HepG2 (cell line): ENCODE measurements around the gene PRKD2. TPM values are rescaled to one million over a fixed set of nuclear protein-coding genes. Genes with fewer than 3 reads are reported as not detected.

Experiments
- THYN1 ChIP-seq: sonication (generic); formaldehyde crosslinking; IDR thresholded peaks from 2 replicates; pipeline ENCODE4 v1.8.1; 2023; ENCODE audit warnings: low read depth, mild to moderate bottlenecking, moderate library complexity, missing genetic modification reagents, borderline replicate concordance
- ZNF782 ChIP-seq: sonication (generic); formaldehyde crosslinking; IDR thresholded peaks from 2 replicates; pipeline ENCODE4 v1.4.0; 2020; ENCODE audit warnings: missing genetic modification reagents, mild to moderate bottlenecking, borderline replicate concordance
- ZSCAN29 ChIP-seq: sonication (generic); formaldehyde crosslinking; conservative IDR thresholded peaks from 2 replicates; pipeline ENCODE4 v1.4.0; 2020; ENCODE audit warnings: mild to moderate bottlenecking, missing genetic modification reagents
- polyA plus RNA-seq, 8 experiments: library from polyadenylated mRNA; depleted of rRNA in 3 of 8; stranded (reverse) in 7 of 8; unstranded in 1 of 8; fragments of >200 nt; fragmentation: Illumina TruSeq in 4 of 8; extraction: Trizol in 4 of 8; gene quantifications; 2 replicates each; pipeline versions ENCODE4 v1.2.1 to v1.2.3, GENCODE V29; 2011 to 2016; ENCODE audit warnings: low read depth in 4 of 8, missing spikeins in 1 of 8, mixed read lengths in 1 of 8; ENCODE audit not compliant: insufficient read depth in 1 of 8
- total RNA-seq, 5 experiments: library from RNA; depleted of rRNA; stranded (reverse); fragments of >200 nt; fragmentation: Illumina TruSeq; extraction: Trizol; gene quantifications; 2 replicates each; pipeline ENCODE4 v1.2.3, GENCODE V29; 2016; ENCODE audit warnings: low read depth in 1 of 5
- TF ChIP-seq, protein P1 (sequence below): sonication (generic); formaldehyde crosslinking; IDR thresholded peaks from 2 replicates; pipeline ENCODE4 v1.4.0; 2020; ENCODE audit warnings: mild to moderate bottlenecking, low read depth, missing genetic modification reagents
- TF ChIP-seq, protein P2 (sequence below), 2 experiments: sonication (generic) in 1 of 2; formaldehyde crosslinking in 1 of 2; IDR thresholded peaks; 2 replicates each; pipeline versions ENCODE4 v1.4.0 to v1.6.1; 2018 to 2020; ENCODE audit warnings: missing genetic modification reagents in 2 of 2, borderline replicate concordance in 1 of 2, low read depth in 1 of 2, mild to moderate bottlenecking in 1 of 2, missing biosample characterization in 1 of 2
- TF ChIP-seq, protein P3 (sequence below): sonication (generic); IDR thresholded peaks from 2 replicates; pipeline ENCODE4 v1.6.1; 2016; ENCODE audit warnings: low read depth, borderline replicate concordance
- TF ChIP-seq, protein P4 (sequence below): sonication (generic); formaldehyde crosslinking; IDR thresholded peaks from 2 replicates; pipeline ENCODE4 v1.5.0; 2020; ENCODE audit warnings: mild to moderate bottlenecking, missing genetic modification reagents
- TF ChIP-seq, protein P5 (sequence below): sonication (generic); formaldehyde crosslinking; IDR thresholded peaks from 2 replicates; pipeline ENCODE4 v1.8.1; 2023; ENCODE audit warnings: mild to moderate bottlenecking, missing genetic modification reagents, borderline replicate concordance
- TF ChIP-seq, protein P6 (sequence below): sonication (generic); formaldehyde crosslinking; IDR thresholded peaks from 2 replicates; pipeline ENCODE4 v1.8.1; 2023; ENCODE audit warnings: mild to moderate bottlenecking, missing genetic modification reagents
- TF ChIP-seq, protein P7 (sequence below): sonication (generic); formaldehyde crosslinking; IDR thresholded peaks from 2 replicates; pipeline ENCODE4 v1.4.0; 2020; ENCODE audit warnings: mild to moderate bottlenecking, missing genetic modification reagents, borderline replicate concordance

The PRKD2 gene
- total and polyA plus RNA-seq, 2 of the 13 experiments (the other 11 are each of a cell fraction or from before 2014, with no cell fraction given), result 6.7 to 7.3 TPM

DNA sequence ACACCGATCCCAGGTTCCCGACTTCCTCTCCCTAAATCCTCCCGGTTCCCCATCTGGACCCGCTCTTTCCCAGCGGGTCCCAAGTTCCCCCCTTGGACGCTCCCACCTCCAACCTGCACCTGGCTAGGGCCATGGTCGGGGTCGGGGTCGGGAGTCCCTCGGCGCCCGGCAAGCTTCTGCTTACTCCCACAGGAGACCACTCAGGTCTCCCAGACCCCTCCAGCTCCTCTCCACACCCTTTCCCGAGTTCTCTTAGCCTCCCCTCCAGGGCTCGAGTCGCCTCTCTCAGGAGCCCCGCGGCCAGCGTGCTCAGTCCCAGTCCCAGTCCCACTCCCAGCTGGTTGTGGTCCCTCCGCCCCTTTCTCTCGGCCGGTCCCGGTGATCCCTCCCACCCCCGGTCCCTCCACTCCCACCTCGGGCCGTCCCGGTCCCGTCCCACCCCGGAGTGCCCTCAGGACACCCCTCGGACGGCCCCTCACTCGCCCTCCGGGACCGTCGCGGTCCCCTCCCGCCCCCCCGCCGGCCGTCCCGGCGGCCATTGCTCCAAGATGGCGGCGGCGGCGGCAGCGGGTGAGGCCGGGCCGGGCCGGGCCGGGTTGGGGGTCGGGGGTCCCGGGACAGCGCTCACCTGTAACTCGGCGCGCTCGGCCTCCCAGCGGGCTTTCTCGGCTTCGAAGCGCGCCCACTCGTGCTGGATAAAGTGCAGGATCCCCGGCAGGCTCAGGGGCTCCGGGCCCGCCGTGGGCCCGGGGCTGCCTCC is 28.8 kb upstream of the PRKD2 start, which contains the start of gene FKRP (continued):
- TF ChIP-seq, protein P1, sequence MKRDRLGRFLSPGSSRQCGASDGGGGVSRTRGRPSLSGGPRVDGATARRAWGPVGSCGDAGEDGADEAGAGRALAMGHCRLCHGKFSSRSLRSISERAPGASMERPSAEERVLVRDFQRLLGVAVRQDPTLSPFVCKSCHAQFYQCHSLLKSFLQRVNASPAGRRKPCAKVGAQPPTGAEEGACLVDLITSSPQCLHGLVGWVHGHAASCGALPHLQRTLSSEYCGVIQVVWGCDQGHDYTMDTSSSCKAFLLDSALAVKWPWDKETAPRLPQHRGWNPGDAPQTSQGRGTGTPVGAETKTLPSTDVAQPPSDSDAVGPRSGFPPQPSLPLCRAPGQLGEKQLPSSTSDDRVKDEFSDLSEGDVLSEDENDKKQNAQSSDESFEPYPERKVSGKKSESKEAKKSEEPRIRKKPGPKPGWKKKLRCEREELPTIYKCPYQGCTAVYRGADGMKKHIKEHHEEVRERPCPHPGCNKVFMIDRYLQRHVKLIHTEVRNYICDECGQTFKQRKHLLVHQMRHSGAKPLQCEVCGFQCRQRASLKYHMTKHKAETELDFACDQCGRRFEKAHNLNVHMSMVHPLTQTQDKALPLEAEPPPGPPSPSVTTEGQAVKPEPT, result no peak
- TF ChIP-seq, protein P2, sequence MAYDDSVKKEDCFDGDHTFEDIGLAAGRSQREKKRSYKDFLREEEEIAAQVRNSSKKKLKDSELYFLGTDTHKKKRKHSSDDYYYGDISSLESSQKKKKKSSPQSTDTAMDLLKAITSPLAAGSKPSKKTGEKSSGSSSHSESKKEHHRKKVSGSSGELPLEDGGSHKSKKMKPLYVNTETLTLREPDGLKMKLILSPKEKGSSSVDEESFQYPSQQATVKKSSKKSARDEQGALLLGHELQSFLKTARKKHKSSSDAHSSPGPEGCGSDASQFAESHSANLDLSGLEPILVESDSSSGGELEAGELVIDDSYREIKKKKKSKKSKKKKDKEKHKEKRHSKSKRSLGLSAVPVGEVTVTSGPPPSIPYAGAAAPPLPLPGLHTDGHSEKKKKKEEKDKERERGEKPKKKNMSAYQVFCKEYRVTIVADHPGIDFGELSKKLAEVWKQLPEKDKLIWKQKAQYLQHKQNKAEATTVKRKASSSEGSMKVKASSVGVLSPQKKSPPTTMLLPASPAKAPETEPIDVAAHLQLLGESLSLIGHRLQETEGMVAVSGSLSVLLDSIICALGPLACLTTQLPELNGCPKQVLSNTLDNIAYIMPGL (CRISPR knock-in tag; IDR thresholded peaks at IDR 0.05; ENCODE audit: borderline replicate concordance in 1 of 2, low read depth in 1 of 2), result peak in 1 of 2 experiments; percentile 75; a peak in 1 of 4 replicates
- TF ChIP-seq ZSCAN29 (CRISPR knock-in tag) (0 out of 2 replicates have a peak, but pooled peaks have one; percentile 31), THYN1 (CRISPR knock-in tag) (no peak), ZNF782 (no peak)
- TF ChIP-seq, protein P3, sequence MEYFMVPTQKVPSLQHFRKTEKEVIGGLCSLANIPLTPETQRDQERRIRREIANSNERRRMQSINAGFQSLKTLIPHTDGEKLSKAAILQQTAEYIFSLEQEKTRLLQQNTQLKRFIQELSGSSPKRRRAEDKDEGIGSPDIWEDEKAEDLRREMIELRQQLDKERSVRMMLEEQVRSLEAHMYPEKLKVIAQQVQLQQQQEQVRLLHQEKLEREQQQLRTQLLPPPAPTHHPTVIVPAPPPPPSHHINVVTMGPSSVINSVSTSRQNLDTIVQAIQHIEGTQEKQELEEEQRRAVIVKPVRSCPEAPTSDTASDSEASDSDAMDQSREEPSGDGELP, result peak; percentile 57; the same call in 1 of the 2 replicates
- TF ChIP-seq, protein P4, sequence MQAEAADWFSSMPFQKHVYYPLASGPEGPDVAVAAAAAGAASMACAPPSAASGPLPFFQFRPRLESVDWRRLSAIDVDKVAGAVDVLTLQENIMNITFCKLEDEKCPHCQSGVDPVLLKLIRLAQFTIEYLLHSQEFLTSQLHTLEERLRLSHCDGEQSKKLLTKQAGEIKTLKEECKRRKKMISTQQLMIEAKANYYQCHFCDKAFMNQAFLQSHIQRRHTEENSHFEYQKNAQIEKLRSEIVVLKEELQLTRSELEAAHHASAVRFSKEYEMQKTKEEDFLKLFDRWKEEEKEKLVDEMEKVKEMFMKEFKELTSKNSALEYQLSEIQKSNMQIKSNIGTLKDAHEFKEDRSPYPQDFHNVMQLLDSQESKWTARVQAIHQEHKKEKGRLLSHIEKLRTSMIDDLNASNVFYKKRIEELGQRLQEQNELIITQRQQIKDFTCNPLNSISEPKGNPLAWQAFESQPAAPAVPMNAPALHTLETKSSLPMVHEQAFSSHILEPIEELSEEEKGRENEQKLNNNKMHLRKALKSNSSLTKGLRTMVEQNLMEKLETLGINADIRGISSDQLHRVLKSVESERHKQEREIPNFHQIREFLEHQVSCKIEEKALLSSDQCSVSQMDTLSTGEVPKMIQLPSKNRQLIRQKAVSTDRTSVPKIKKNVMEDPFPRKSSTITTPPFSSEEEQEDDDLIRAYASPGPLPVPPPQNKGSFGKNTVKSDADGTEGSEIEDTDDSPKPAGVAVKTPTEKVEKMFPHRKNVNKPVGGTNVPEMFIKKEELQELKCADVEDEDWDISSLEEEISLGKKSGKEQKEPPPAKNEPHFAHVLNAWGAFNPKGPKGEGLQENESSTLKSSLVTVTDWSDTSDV (CRISPR knock-in tag), result 0 out of 2 replicates have a peak, but pooled peaks have one; percentile 69
- TF ChIP-seq, protein P5, sequence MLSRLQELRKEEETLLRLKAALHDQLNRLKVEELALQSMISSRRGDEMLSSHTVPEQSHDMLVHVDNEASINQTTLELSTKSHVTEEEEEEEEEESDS (CRISPR knock-in tag), result no peak
- TF ChIP-seq, protein P6, sequence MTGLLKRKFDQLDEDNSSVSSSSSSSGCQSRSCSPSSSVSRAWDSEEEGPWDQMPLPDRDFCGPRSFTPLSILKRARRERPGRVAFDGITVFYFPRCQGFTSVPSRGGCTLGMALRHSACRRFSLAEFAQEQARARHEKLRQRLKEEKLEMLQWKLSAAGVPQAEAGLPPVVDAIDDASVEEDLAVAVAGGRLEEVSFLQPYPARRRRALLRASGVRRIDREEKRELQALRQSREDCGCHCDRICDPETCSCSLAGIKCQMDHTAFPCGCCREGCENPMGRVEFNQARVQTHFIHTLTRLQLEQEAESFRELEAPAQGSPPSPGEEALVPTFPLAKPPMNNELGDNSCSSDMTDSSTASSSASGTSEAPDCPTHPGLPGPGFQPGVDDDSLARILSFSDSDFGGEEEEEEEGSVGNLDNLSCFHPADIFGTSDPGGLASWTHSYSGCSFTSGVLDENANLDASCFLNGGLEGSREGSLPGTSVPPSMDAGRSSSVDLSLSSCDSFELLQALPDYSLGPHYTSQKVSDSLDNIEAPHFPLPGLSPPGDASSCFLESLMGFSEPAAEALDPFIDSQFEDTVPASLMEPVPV, result 0 out of 2 replicates have a peak, but pooled peaks have one; percentile 21
- TF ChIP-seq, protein P7, sequence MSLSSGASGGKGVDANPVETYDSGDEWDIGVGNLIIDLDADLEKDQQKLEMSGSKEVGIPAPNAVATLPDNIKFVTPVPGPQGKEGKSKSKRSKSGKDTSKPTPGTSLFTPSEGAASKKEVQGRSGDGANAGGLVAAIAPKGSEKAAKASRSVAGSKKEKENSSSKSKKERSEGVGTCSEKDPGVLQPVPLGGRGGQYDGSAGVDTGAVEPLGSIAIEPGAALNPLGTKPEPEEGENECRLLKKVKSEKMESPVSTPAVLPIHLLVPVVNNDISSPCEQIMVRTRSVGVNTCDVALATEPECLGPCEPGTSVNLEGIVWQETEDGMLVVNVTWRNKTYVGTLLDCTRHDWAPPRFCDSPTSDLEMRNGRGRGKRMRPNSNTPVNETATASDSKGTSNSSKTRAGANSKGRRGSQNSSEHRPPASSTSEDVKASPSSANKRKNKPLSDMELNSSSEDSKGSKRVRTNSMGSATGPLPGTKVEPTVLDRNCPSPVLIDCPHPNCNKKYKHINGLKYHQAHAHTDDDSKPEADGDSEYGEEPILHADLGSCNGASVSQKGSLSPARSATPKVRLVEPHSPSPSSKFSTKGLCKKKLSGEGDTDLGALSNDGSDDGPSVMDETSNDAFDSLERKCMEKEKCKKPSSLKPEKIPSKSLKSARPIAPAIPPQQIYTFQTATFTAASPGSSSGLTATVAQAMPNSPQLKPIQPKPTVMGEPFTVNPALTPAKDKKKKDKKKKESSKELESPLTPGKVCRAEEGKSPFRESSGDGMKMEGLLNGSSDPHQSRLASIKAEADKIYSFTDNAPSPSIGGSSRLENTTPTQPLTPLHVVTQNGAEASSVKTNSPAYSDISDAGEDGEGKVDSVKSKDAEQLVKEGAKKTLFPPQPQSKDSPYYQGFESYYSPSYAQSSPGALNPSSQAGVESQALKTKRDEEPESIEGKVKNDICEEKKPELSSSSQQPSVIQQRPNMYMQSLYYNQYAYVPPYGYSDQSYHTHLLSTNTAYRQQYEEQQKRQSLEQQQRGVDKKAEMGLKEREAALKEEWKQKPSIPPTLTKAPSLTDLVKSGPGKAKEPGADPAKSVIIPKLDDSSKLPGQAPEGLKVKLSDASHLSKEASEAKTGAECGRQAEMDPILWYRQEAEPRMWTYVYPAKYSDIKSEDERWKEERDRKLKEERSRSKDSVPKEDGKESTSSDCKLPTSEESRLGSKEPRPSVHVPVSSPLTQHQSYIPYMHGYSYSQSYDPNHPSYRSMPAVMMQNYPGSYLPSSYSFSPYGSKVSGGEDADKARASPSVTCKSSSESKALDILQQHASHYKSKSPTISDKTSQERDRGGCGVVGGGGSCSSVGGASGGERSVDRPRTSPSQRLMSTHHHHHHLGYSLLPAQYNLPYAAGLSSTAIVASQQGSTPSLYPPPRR (CRISPR knock-in tag), result no peak
